ENCODE measurements around the gene TXNL4A.
"Not testable (repeated sequence)": the region's sequence is repeated elsewhere in the genome, so short reads cannot be mapped to it uniquely, and the experiment has no call there.

The TXNL4A gene

GRCh38 chr18:79970419-79971133, 17.8 kb downstream of the TXNL4A start:
- in situ Hi-C loops (cut with MboI; ENCODE audit: low pct_unique_long_range_greater_than_20kb, low sequenced_read_pairs) = no loop called here

DNA sequence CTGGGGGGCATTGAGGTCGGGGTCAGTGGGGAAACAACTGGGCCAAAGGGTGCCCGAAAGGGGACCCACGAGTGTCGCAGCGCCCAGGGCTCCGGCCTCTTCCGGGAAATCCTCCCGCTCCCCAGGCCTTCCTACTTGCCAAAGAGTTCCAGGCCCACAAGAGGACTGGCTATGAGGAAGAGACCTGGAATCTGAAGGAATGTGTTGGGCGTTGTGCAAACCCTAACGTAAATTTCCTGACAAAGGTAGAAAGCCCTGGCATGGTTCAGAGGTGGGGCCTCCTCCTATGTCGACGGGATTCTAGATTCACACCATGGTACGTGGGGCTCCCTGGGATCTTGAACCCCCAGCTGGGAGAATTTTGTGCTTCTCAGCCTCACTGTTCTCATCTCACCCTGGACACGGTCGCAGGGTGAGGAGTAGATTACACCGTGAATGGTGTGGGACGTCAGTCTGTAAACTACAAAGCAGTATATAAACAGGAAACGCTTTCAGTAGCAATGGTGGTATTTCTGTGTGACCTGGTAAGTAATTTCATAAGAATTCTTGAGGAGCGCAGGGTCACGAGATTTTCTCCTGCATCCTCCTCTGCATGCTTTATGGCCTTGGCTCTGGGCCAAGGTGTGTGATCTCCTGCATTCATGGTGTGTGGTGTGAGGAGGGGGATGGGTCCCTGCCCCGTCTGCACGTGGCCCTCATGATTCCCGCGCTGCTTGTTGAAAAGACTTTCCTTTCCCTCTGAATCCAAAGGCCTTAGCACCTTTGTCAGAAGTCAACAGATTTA, 23.1 kb downstream of the TXNL4A start:
- peak; percentile 75 for DNase-seq
- in situ Hi-C loops (cut with MboI; ENCODE audit: low pct_unique_long_range_greater_than_20kb, low sequenced_read_pairs) = no loop called here

More at GRCh38 chr18:79970419-79971133, 17.8 kb downstream of the TXNL4A start:
- no peak for DNase-seq

- in situ Hi-C loops (cut with MboI; ENCODE audit: low pct_unique_long_range_greater_than_20kb, low sequenced_read_pairs) = no loop called here
- DNase-seq = peak; percentile 76
These were observed 23.8 kb downstream of the TXNL4A start, which contains the start of gene HSBP1L1 for GRCh38 chr18:79964330-79965118. Gene HSBP1L1, plus strand, starts transcription at chr18:79964643. Its CDS starts 93 bp downstream, at chr18:79964736.

- in situ Hi-C loops (cut with MboI; ENCODE audit: low pct_unique_long_range_greater_than_20kb, low sequenced_read_pairs) = no loop called here
These were observed 24.6 kb downstream of the TXNL4A start for GRCh38 chr18:79963658-79964329.

GRCh38 chr18:79962835-79963657, 25.3 kb downstream of the TXNL4A start:
- in situ Hi-C loops (cut with MboI; ENCODE audit: low pct_unique_long_range_greater_than_20kb, low sequenced_read_pairs) = no loop called here

More at GRCh38 chr18:79963658-79964329, 24.6 kb downstream of the TXNL4A start:
- DNase-seq = no peak

GRCh38 chr18:79962311-79962710, 26.1 kb downstream of the TXNL4A start:
- in situ Hi-C loops (cut with MboI; ENCODE audit: low pct_unique_long_range_greater_than_20kb, low sequenced_read_pairs) = no loop called here

More at GRCh38 chr18:79962835-79963657, 25.3 kb downstream of the TXNL4A start:
- DNase-seq = no peak

GRCh38 chr18:79961527-79962291, 26.7 kb downstream of the TXNL4A start:
- DNase-seq = peak; percentile 55
- in situ Hi-C loops (cut with MboI; ENCODE audit: low pct_unique_long_range_greater_than_20kb, low sequenced_read_pairs) = no loop called here

More at GRCh38 chr18:79962311-79962710, 26.1 kb downstream of the TXNL4A start:
- DNase-seq = no peak

- no peak for DNase-seq
- in situ Hi-C loops (cut with MboI; ENCODE audit: low pct_unique_long_range_greater_than_20kb, low sequenced_read_pairs) = no loop called here
These were observed 27.3 kb downstream of the TXNL4A start for GRCh38 chr18:79960921-79961526.

GRCh38 chr18:79960161-79960801, 28.1 kb downstream of the TXNL4A start:
- peak; percentile 58 for DNase-seq
- in situ Hi-C loops (cut with MboI; ENCODE audit: low pct_unique_long_range_greater_than_20kb, low sequenced_read_pairs) = not testable (repeated sequence)

- no peak for DNase-seq
- in situ Hi-C loops (cut with MboI; ENCODE audit: low pct_unique_long_range_greater_than_20kb, low sequenced_read_pairs) = no loop called here
These were observed 29.4 kb downstream of the TXNL4A start for GRCh38 chr18:79958981-79959380.

GRCh38 chr18:79956276-79956675, 32.1 kb downstream of the TXNL4A start:
- in situ Hi-C loops (cut with MboI; ENCODE audit: low pct_unique_long_range_greater_than_20kb, low sequenced_read_pairs) = no loop called here
- no peak for DNase-seq

- in situ Hi-C loops (cut with MboI; ENCODE audit: low pct_unique_long_range_greater_than_20kb, low sequenced_read_pairs) = no loop called here
- no peak for DNase-seq
These were observed 32.9 kb downstream of the TXNL4A start for GRCh38 chr18:79955302-79956075.

DNA sequence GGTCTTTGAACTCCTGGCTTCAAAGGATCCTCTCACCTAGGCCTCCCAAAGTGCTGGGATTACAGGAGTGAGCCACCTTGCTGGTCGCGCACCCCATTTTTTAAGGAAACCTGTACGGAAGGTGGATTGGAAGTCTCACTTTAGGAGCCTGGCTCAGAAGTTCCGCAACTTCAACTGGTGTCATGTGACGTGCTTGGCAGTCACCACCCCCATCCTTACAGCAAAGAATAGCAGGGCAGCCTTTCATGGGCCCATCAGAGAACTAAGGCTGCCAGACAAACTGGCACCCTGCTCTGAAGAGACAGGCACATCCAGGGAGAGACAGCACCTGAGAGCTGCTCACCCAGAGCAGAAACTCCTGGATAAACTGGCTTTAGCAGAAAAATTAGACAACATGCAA, 33.6 kb downstream of the TXNL4A start:
- in situ Hi-C loops (cut with MboI; ENCODE audit: low pct_unique_long_range_greater_than_20kb, low sequenced_read_pairs) = no loop called here
- no peak for DNase-seq

GRCh38 chr18:79953971-79954651, 34.3 kb downstream of the TXNL4A start:
- in situ Hi-C loops (cut with MboI; ENCODE audit: low pct_unique_long_range_greater_than_20kb, low sequenced_read_pairs) = no loop called here
- no peak for DNase-seq

- no peak for DNase-seq
- in situ Hi-C loops (cut with MboI; ENCODE audit: low pct_unique_long_range_greater_than_20kb, low sequenced_read_pairs) = no loop called here
These were observed 35.3 kb downstream of the TXNL4A start for GRCh38 chr18:79952996-79953559.

All from KBM-7 (cell line).